ENCODE results near the gene CNTNAP2.

DNA sequence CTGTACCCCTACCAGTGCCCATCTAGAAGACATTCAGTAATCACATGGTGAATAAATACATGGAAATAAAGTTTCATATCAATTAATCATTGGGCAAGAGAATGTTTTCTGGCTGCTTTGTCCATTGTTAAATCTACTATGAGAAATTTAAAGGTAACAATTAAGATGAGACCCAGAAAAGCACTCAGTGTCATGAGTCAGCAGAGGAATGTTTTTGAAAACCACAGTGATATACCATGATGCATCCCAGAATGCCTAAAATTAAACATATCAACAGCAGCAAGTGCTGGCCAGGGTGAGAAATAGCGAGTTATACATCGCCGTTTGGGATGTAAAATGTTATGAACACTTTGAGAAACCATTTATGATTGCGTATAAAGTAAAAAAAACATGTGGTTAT, 1648.7 kb downstream of the CNTNAP2 start:
- TF ChIP-seq POLR2A (IDR thresholded peaks at IDR 0.05; ENCODE audit: low read length) = no peak
- no peak for TF ChIP-seq GATA1 (IDR thresholded peaks at IDR 0.05; ENCODE audit: low read depth, low read length)
